Astrocyte of the spinal cord (primary cell): ENCODE data around the gene CHCHD10.

Source experiments
- DNase-seq: peaks from one replicate; pipeline ENCODE4 v3.0.0; 2011; ENCODE audit warnings: low read depth, low spot score
- H3K4me3 ChIP-seq: 2 replicates; pipeline ENCODE4 v1.5.1; 2011; ENCODE audit warnings: low read depth, mild to moderate bottlenecking, low read length, moderate library complexity
- CTCF ChIP-seq: IDR thresholded peaks from 2 replicates; pipeline ENCODE4 v1.5.1; 2012; ENCODE audit warnings: low read depth, mild to moderate bottlenecking, low read length, inconsistent platforms
- in situ Hi-C: cut with HindIII; loops from 2 replicates; pipeline ENCODE4 v1.10.0; 2017; ENCODE audit warnings: low sequenced_read_pairs

The CHCHD10 gene

DNA sequence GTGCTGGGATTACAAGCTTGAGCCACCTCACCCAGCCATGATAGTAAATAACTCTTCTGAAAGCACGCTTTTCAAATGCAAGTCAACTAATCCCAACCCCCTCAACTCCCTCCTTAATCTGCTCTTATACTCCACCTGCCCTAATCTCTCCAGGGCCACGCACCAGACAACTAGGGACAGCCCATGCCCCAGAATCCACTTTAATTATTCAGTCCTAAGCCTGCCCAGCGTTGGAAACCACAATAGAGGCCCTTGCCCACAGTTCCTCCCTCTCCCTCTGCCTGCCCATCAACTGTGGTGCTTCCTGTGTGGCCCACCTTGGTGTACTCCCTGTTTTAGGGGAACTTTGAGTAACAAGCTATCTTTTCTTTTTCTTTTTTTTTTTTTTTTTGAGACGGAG is 10.9 kb downstream of the CHCHD10 start:
- no peak overlapping the region for H3K4me3 ChIP-seq
- in situ Hi-C loops: no loop called here
- no peak for TF ChIP-seq CTCF

DNA sequence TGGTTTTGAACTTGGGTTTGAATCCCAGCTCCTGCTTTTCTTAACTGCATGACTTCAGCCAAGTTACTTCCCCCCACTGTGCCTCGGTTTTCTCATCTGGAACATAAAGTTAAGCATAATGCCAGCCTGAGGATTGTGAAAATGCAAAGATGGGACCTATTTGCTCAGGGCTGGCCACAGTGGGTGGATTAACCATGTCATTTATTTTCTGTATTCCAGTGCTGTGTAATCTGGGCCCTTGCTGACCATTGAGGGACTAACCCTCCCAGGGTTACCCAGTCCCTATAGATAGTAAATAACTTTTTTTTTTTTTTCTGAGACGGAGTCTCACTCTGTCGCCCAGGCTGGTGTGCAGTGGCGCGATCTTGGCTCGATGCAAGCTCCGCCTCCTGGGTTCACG is 12.1 kb downstream of the CHCHD10 start:
- no peak for TF ChIP-seq CTCF
- in situ Hi-C loops: no loop called here
- H3K4me3 ChIP-seq: no peak overlapping the region
- no peak for DNase-seq

More for the DNA sequence above, 10.9 kb downstream of the CHCHD10 start:
- no peak for DNase-seq

DNA sequence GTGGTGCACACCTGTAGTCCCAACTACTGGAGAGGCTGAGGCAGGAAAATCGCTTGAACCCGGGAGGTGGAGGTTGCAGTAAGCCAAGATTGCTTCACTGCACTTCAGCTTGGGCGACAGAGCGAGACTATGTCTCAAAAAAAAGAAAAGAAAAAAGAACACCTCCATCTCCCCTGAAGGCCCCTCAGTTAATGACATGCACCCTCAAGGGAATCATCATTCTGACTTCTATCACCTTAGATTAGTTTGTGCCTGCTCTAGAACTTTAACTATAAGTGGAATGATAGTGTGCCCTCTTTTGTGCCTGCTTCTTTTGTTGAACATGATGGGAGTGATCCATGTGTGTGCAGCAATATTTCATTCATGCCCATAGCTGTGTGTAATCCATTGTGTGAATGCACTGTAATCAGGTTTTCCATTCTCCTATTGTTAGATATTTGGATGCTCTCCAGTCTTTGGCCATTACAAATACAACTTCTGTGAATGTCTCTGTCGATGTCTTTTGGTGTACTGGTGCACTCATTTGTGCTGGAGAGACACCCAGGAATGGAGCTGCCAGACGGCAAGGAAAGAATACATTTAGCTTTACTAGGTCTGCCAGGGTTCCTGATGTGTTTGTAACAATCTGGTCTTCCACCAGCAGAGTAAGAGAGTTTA is 12.7 kb downstream of the CHCHD10 start:
- H3K4me3 ChIP-seq: no peak overlapping the region
- TF ChIP-seq CTCF: no peak
- no peak for DNase-seq
- in situ Hi-C loops: no loop called here

GRCh38 chr22:23754220-23754919 is 13.4 kb downstream of the CHCHD10 start, which contains the start of gene VPREB3:
Gene VPREB3, minus strand, starts transcription at chr22:23754425. Its CDS starts 62 bp downstream, at chr22:23754363.
- TF ChIP-seq CTCF: no peak
- DNase-seq: no peak
- H3K4me3 ChIP-seq: no peak within 1 kb of the TSS
- in situ Hi-C loops: no loop called here

DNA sequence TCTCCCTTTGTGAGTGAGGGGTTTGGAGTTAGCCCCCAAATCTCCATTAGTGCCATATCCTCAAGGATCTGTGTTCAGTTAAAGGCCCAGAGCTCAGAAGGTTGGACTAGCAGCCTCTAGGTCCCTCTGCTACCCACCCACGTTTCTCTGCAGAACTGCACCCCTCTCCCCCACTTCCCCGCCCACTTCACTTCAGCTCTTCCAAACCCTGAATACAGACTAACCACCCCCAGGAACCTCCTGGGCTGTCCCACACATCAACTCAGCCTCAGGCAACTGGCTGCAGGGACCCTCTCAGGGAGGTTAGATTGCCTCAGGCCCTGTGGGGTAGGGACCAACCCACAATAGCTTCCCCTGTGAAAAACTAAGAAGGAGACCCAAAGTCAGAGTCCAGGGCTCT is 14.4 kb downstream of the CHCHD10 start:
- no peak for TF ChIP-seq CTCF
- in situ Hi-C loops: no loop called here
- no peak overlapping the region for H3K4me3 ChIP-seq
- no peak for DNase-seq

DNA sequence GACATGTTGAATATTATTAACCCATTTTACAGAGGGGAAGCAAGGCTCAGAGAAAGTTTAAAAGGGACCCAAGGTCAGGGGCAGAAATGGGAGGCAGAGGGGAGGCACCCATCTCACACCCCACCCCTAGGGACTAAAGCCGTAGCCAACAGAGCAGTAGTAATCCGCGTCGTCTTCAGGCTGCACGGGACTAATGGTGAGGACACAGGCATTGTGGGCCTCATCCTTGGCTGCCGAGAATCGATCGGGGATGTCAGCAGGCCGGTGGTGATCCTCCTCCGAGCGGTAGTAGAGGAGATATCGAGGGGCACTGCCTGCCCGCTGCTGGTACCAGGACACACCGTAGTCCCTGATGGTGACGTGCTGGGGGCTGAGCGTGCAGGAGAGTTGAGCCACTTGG is 15.0 kb downstream of the CHCHD10 start:
- no peak for TF ChIP-seq CTCF
- H3K4me3 ChIP-seq: no peak overlapping the region
- in situ Hi-C loops: no loop called here
- no peak for DNase-seq
